ENCODE data around the gene SMARCD1. TPM values are rescaled to one million over a fixed set of nuclear protein-coding genes. Genes with fewer than 3 reads are reported as not detected.
A peak's percentile ranks its signal among the peaks of the same experiment; 100 is the strongest.

Gene SMARCD1
- total RNA-seq, 1 donor from 2014 or later = 121 TPM

DNA sequence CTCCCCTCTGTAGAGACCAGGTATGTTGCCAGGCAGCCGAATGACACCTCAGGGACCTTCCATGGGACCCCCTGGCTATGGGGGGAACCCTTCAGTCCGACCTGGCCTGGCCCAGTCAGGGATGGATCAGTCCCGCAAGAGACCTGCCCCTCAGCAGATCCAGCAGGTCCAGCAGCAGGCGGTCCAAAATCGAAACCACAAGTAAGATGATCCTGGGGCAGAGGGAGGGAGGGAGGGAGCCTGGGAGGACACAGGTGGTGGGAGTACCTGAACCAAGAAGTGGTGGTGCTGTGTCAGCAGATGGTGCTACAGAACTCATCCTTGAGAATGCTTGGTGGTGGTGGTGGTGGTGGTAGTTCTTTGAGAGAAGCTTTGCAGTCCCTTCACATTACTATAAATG lies 1.0 kb downstream of the SMARCD1 start:
- H3K4me3 Mint-ChIP-seq = peak overlapping the region; percentile 97

GRCh38 chr12:50087151-50087550 lies 2.0 kb downstream of the SMARCD1 start:
- no peak overlapping the region for H3K27ac ChIP-seq

More for the DNA sequence above, 1.0 kb downstream of the SMARCD1 start:
- Mint-ChIP-seq H3K9me3 (no peaks in the 10 kb centered on the region), H3K27ac (no peak overlapping the region), H3K27me3 (ENCODE audit: insufficient read depth, low read depth) (peaks cover 4% of the 10 kb centered on the region), H3K36me3 (peaks cover 23% of the 10 kb centered on the region), H3K4me1 (peaks cover 21% of the 10 kb centered on the region)
- peaks cover 17% of the 10 kb centered on the region for H3K36me3 ChIP-seq
- H3K79me2 ChIP-seq (ENCODE audit: low read depth) = peaks cover 54% of the 10 kb centered on the region
- peaks cover 35% of the 10 kb centered on the region for H3F3A ChIP-seq (ENCODE audit: low read depth)
- no peak overlapping the region for H3K27ac ChIP-seq
- no peak for DNase-seq (ENCODE audit: low spot score)
- peak overlapping the region; percentile 89 for H3K4me2 ChIP-seq
- no peak overlapping the region for H2AFZ ChIP-seq (replicated peaks)
- peak overlapping the region; percentile 96 for H3K9ac ChIP-seq
- H3K27me3 ChIP-seq = peaks cover 6% of the 10 kb centered on the region
- TF ChIP-seq EZH2phosphoT487 (IDR thresholded peaks at IDR 0.05) = no peak
- TF ChIP-seq CTCF (IDR thresholded peaks at IDR 0.05) = no peak
- TF ChIP-seq EZH2 (IDR thresholded peaks at IDR 0.05) = no peak
- H3K4me1 ChIP-seq = peaks cover 3% of the 10 kb centered on the region
- no peaks in the 10 kb centered on the region for H3K9me3 ChIP-seq (ENCODE audit: low read depth)
- H3K4me3 ChIP-seq = peak overlapping the region; percentile 82
- peaks cover 41% of the 10 kb centered on the region for H4K20me1 ChIP-seq (ENCODE audit: low read depth)

GRCh38 chr12:50087995-50088394 lies 2.9 kb downstream of the SMARCD1 start:
- Mint-ChIP-seq H3K27me3 (ENCODE audit: insufficient read depth, low read depth) (peaks cover 4% of the 10 kb centered on the region), H3K4me1 (peaks cover 21% of the 10 kb centered on the region), H3K9me3 (no peaks in the 10 kb centered on the region), H3K36me3 (peaks cover 27% of the 10 kb centered on the region), H3K4me3 (peak overlapping the region; percentile 31), H3K27ac (no peak overlapping the region)
- DNase-seq (ENCODE audit: low spot score) = no peak
- Histone ChIP-seq H3F3A (ENCODE audit: low read depth) (peaks cover 35% of the 10 kb centered on the region), H3K4me2 (no peak overlapping the region), H3K9ac (no peak overlapping the region), H2AFZ (replicated peaks) (no peak overlapping the region), H3K4me3 (no peak overlapping the region), H4K20me1 (ENCODE audit: low read depth) (peaks cover 41% of the 10 kb centered on the region), H3K27me3 (no peaks in the 10 kb centered on the region), H3K9me3 (ENCODE audit: low read depth) (no peaks in the 10 kb centered on the region), H3K79me2 (ENCODE audit: low read depth) (peaks cover 56% of the 10 kb centered on the region), H3K27ac (no peak overlapping the region), H3K36me3 (peaks cover 25% of the 10 kb centered on the region), H3K4me1 (peaks cover 3% of the 10 kb centered on the region)
- TF ChIP-seq EZH2phosphoT487 (IDR thresholded peaks at IDR 0.05) (no peak), CTCF (IDR thresholded peaks at IDR 0.05) (no peak), EZH2 (IDR thresholded peaks at IDR 0.05) (no peak)

More at GRCh38 chr12:50087151-50087550, 2.0 kb downstream of the SMARCD1 start:
- Histone ChIP-seq H2AFZ (replicated peaks) (no peak overlapping the region), H3K36me3 (peaks cover 25% of the 10 kb centered on the region), H3K9ac (no peak overlapping the region), H3K9me3 (ENCODE audit: low read depth) (no peaks in the 10 kb centered on the region), H3K4me2 (no peak overlapping the region), H3F3A (ENCODE audit: low read depth) (peaks cover 35% of the 10 kb centered on the region), H3K79me2 (ENCODE audit: low read depth) (peaks cover 56% of the 10 kb centered on the region), H3K27me3 (no peaks in the 10 kb centered on the region), H3K4me1 (peaks cover 3% of the 10 kb centered on the region), H3K4me3 (no peak overlapping the region), H4K20me1 (ENCODE audit: low read depth) (peaks cover 41% of the 10 kb centered on the region)
- DNase-seq (ENCODE audit: low spot score) = no peak
- H3K4me3 Mint-ChIP-seq = peak overlapping the region; percentile 97
- TF ChIP-seq CTCF (IDR thresholded peaks at IDR 0.05) = no peak
- no peak for TF ChIP-seq EZH2phosphoT487 (IDR thresholded peaks at IDR 0.05)
- TF ChIP-seq EZH2 (IDR thresholded peaks at IDR 0.05) = no peak
- peaks cover 27% of the 10 kb centered on the region for H3K36me3 Mint-ChIP-seq
- peaks cover 4% of the 10 kb centered on the region for H3K27me3 Mint-ChIP-seq (ENCODE audit: insufficient read depth, low read depth)
- no peak overlapping the region for H3K27ac Mint-ChIP-seq
- peaks cover 21% of the 10 kb centered on the region for H3K4me1 Mint-ChIP-seq
- H3K9me3 Mint-ChIP-seq = no peaks in the 10 kb centered on the region
